SK-N-SH treated with all-trans-retinoic acid at 6 μM for 48 hours (cell line): ENCODE results near the gene OR14C36.
"Not testable (repeated sequence)": the region's sequence is repeated elsewhere in the genome, so short reads cannot be mapped to it uniquely, and the experiment has no call there.

Experiments used
- ATAC-seq: fragments of 200-7000 bp; cut with Tn5 transposase; 3 replicates; pipeline ENCODE4 v1.9.1; 2020; ENCODE audit warnings: mild to moderate bottlenecking, moderate library complexity
- ARNTL ChIP-seq: fragments of 450-650 bp; formaldehyde crosslinking; IDR thresholded peaks from 2 replicates; pipeline ENCODE4 v1.5.0; 2020; ENCODE audit warnings: low read depth, mild to moderate bottlenecking, moderate library complexity, borderline replicate concordance
- BACH2 ChIP-seq: fragments of 250-450 bp; sonication (Bioruptor Pico); IDR thresholded peaks from 2 replicates; pipeline ENCODE4 v1.9.0; 2021; ENCODE audit warnings: mild to moderate bottlenecking, borderline replicate concordance
- CREB5 ChIP-seq: fragments of 250-450 bp; sonication (Bioruptor Pico); IDR thresholded peaks from 2 replicates; pipeline ENCODE4 v1.5.1; 2020; ENCODE audit warnings: low read depth, mild to moderate bottlenecking, moderate library complexity
- CSDC2 ChIP-seq: fragments of 250-450 bp; sonication (Bioruptor Pico); IDR thresholded peaks from 2 replicates; pipeline ENCODE4 v1.5.0; 2020; ENCODE audit warnings: mild to moderate bottlenecking, moderate library complexity
- CSRNP3 ChIP-seq: fragments of 250-450 bp; sonication (Bioruptor Pico); IDR thresholded peaks from 2 replicates; pipeline ENCODE4 v1.5.1; 2021; ENCODE audit warnings: mild to moderate bottlenecking, moderate library complexity
- ESRRG ChIP-seq: fragments of 250-450 bp; sonication (Bioruptor Pico); IDR thresholded peaks from 2 replicates; pipeline ENCODE4 v1.6.1; 2021; ENCODE audit warnings: mild to moderate bottlenecking
- GLIS3 ChIP-seq: fragments of 250-450 bp; sonication (Bioruptor Pico); IDR thresholded peaks from 2 replicates; pipeline ENCODE4 v1.5.0; 2020; ENCODE audit warnings: mild to moderate bottlenecking, moderate library complexity
- OSR1 ChIP-seq: fragments of 250-450 bp; sonication (Bioruptor Pico); IDR thresholded peaks from 2 replicates; pipeline ENCODE4 v1.8.0; 2022; ENCODE audit warnings: moderate library complexity, mild to moderate bottlenecking, inconsistent platforms
- PATZ1 ChIP-seq: fragments of 250-450 bp; sonication (Bioruptor Pico); IDR thresholded peaks from 2 replicates; pipeline ENCODE4 v1.8.0; 2020; ENCODE audit warnings: mild to moderate bottlenecking, moderate library complexity, borderline replicate concordance
- POU6F1 ChIP-seq: fragments of 250-450 bp; sonication (Bioruptor Pico); IDR thresholded peaks from 2 replicates; pipeline ENCODE4 v1.8.0; 2021; ENCODE audit warnings: low read depth, mild to moderate bottlenecking, moderate library complexity, borderline replicate concordance
- PPARA ChIP-seq: fragments of 250-450 bp; sonication (Bioruptor Pico); IDR thresholded peaks from 2 replicates; pipeline ENCODE4 v1.5.0; 2020; ENCODE audit warnings: mild to moderate bottlenecking, borderline replicate concordance
- RARB ChIP-seq: fragments of 250-450 bp; sonication (Bioruptor Pico); IDR thresholded peaks from 2 replicates; pipeline ENCODE4 v1.8.0; 2021; ENCODE audit warnings: mild to moderate bottlenecking, moderate library complexity
- SNAI2 ChIP-seq: fragments of 250-450 bp; sonication (Bioruptor Pico); IDR thresholded peaks from 2 replicates; pipeline ENCODE4 v1.5.0; 2020; ENCODE audit warnings: mild to moderate bottlenecking, moderate library complexity
- TCF4 ChIP-seq: fragments of 250-450 bp; sonication (Bioruptor Pico); IDR thresholded peaks from 2 replicates; pipeline ENCODE4 v1.8.0; 2021; ENCODE audit warnings: mild to moderate bottlenecking, moderate library complexity, borderline replicate concordance
- TSHZ2 ChIP-seq: fragments of 250-450 bp; sonication (Bioruptor Pico); IDR thresholded peaks from 2 replicates; pipeline ENCODE4 v1.5.0; 2020; ENCODE audit warnings: mild to moderate bottlenecking, moderate library complexity
- ZFP3 ChIP-seq: fragments of 250-450 bp; sonication (Bioruptor Pico); IDR thresholded peaks from 2 replicates; pipeline ENCODE4 v1.5.0; 2020; ENCODE audit warnings: mild to moderate bottlenecking, moderate library complexity
- ZFP30 ChIP-seq: fragments of 450-650 bp; formaldehyde crosslinking; IDR thresholded peaks from 2 replicates; pipeline ENCODE4 v1.5.0; 2022; ENCODE audit warnings: mild to moderate bottlenecking, moderate library complexity
- ZNF565 ChIP-seq: fragments of 450-650 bp; formaldehyde crosslinking; conservative IDR thresholded peaks from 2 replicates; pipeline ENCODE4 v1.5.0; 2020; ENCODE audit warnings: low read depth, mild to moderate bottlenecking, moderate library complexity
- ZNF70 ChIP-seq: fragments of 450-650 bp; formaldehyde crosslinking; IDR thresholded peaks from 2 replicates; pipeline ENCODE4 v1.5.0; 2020; ENCODE audit warnings: mild to moderate bottlenecking, moderate library complexity
- ZNF8 ChIP-seq: fragments of 450-650 bp; formaldehyde crosslinking; IDR thresholded peaks from 2 replicates; pipeline ENCODE4 v1.5.0; 2020; ENCODE audit warnings: mild to moderate bottlenecking, moderate library complexity

OR14C36 gene

GRCh38 chr1:248348475-248348874, at the start of gene OR14C36:
OR14C36 (plus strand) TSS chr1:248348775; CDS start chr1:248348775, 0 bp downstream.
- TF ChIP-seq ZFP3 (CRISPR knock-in tag): no peak
- TF ChIP-seq GLIS3 (CRISPR knock-in tag): no peak
- no peak for TF ChIP-seq ARNTL
- no peak for TF ChIP-seq PATZ1
- TF ChIP-seq CREB5 (CRISPR knock-in tag): no peak
- TF ChIP-seq CSDC2 (CRISPR knock-in tag): no peak
- no peak for TF ChIP-seq CSRNP3
- TF ChIP-seq PPARA: no peak
- no peak for TF ChIP-seq ZNF8 (CRISPR knock-in tag)
- TF ChIP-seq BACH2 (CRISPR knock-in tag): no peak
- TF ChIP-seq SNAI2 (CRISPR knock-in tag): no peak
- no peak for TF ChIP-seq ZNF70
- TF ChIP-seq POU6F1 (CRISPR knock-in tag): no peak
- TF ChIP-seq TSHZ2 (CRISPR knock-in tag): no peak
- TF ChIP-seq TCF4 (CRISPR knock-in tag): no peak
- no peak for TF ChIP-seq ZFP30 (CRISPR knock-in tag)
- no peak for TF ChIP-seq ZNF565
- no peak for TF ChIP-seq OSR1 (CRISPR knock-in tag)
- TF ChIP-seq RARB: no peak
- TF ChIP-seq, all 23 proteins: peak for 0
- no peak for ATAC-seq

- no peak for ATAC-seq
These were observed 45.3 kb upstream of the OR14C36 start, which contains the start of gene OR2T12 for GRCh38 chr1:248303324-248303723. OR2T12 (minus strand) TSS chr1:248303424; CDS start chr1:248295578, 7,846 bp downstream.

GRCh38 chr1:248305672-248306071, 42.9 kb upstream of the OR14C36 start:
- not testable (repeated sequence) for ATAC-seq

More at GRCh38 chr1:248303324-248303723, 45.3 kb upstream of the OR14C36 start, which contains the start of gene OR2T12:
- TF ChIP-seq PATZ1: no peak
- TF ChIP-seq ZFP30 (CRISPR knock-in tag): no peak
- no peak for TF ChIP-seq PPARA
- TF ChIP-seq OSR1 (CRISPR knock-in tag): no peak
- no peak for TF ChIP-seq ESRRG (CRISPR knock-in tag)
- no peak for TF ChIP-seq CREB5 (CRISPR knock-in tag)
